Head of caudate nucleus (tissue), 42 donors: ENCODE measurements around the gene CA6.
"Not testable (repeated sequence)": the region's sequence is repeated elsewhere in the genome, so short reads cannot be mapped to it uniquely, and the experiment has no call there.

Experiments used
- DNase-seq, 42 donors: peaks; one replicate each; pipeline versions ENCODE4 v3.0.0 to v3.0.0-alpha.2; 2020 to 2021; ENCODE audit warnings: mixed read lengths in 7 of 42
- intact Hi-C: fragments of 100-400 bp; cut with DNase I; formaldehyde crosslinking; loops from one replicate; pipeline ENCODE4 v1.15.0; 2022

Gene CA6

DNA sequence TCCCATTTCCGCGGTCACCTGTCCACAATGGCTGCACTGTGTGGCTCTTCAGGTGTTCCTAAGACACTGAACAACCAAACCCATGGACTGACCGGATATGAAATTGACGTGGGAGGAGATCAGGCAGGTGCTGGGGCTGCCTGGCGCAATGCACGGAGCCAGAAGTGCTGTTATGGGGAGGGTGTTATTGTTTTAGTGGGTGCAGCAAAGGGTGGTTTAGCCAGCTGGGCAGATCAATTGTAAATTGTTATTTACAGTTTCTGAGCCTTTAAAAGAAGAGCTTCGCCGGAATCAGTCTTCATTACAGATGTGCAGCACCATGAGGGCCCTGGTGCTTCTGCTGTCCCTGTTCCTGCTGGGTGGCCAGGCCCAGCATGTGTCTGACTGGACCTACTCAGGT, at the start of gene CA6:
Gene CA6 (plus strand): TSS at position 301 of the 400 bp plus-strand sequence. CDS start 19 bp downstream, at position 320.
- DNase-seq, result no peak
- intact Hi-C loops, result no loop called here

DNA sequence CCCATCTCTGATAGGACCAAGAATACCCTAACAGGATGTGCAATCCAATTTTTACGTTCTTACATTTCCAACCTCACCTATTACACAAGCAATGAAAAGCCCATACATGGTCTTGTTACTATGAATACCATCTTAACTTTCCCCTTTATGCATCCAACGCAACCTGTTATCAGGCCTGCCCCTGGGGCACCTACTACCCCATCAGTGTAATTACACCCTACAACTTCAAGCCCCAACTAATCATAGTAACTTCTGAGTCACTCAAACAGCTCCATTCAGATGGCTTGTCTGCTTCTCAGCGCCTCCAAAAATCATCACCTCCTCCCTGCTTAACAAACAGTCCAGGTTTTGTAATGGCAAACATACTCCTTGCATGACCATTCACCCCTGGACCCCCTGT, 48.9 kb upstream of the CA6 start:
- intact Hi-C loops, result not testable (repeated sequence)

DNA sequence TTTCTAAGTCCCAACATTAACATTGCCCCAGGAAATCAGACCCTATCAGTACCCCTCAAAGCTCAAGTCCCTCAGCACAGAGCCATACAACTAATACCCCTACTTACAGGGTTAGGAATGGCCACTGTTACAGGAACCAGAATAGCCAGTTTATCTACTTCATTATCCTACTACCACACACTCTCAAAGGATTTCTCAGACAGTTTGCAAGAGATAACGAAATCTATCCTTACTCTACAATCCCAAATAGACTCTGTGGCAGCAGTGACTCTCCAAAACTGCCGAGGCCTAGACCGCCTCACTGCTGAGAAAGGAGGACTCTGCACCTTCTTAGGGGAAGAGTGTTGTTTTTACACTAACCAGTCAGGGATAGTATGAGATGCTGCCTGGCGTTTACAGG, 48.2 kb upstream of the CA6 start:
- DNase-seq, intact Hi-C loops: not testable (repeated sequence)

More for the DNA sequence above, 48.9 kb upstream of the CA6 start:
- DNase-seq, result not testable (repeated sequence)

DNA sequence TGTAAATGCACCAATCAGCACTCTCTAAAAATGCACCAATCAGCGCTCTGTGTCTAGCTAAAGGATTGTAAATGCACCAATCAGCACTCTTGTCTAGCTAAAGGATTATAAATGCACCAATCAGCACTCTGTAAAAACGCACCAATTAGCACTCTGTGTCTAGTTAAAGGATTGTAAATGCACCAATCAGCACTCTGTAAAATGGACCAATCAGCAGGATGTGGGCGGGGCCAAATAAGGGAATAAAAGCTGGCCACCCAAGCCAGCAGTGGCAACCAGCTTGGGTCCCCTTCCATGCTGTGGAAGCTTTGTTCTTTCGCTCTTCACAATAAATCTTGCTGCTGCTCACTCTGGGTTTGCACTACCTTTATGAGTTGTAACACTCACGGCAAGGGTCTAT, 47.2 kb upstream of the CA6 start:
- DNase-seq, intact Hi-C loops: not testable (repeated sequence)

DNA sequence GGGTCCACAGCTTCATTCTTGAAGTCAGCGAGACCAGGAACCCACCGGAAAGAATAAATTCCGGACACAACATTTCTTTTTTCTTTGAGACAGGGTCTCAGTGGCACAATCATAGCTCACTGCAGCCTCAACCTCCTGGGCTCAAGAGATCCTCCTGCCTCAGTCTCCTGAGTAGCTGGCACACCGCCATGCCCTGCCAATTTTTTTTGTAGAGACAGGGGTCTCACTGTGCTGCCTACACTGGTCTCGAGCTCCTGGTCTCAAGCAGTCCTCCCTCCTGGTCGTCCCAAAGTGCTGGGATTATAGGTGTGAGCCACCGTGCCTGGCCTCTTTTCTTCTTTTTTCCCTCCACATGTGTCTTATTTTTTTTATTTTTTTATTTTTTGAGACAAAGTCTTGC, 46.6 kb upstream of the CA6 start:
- no peak for DNase-seq
- intact Hi-C loops, result no loop called here

DNA sequence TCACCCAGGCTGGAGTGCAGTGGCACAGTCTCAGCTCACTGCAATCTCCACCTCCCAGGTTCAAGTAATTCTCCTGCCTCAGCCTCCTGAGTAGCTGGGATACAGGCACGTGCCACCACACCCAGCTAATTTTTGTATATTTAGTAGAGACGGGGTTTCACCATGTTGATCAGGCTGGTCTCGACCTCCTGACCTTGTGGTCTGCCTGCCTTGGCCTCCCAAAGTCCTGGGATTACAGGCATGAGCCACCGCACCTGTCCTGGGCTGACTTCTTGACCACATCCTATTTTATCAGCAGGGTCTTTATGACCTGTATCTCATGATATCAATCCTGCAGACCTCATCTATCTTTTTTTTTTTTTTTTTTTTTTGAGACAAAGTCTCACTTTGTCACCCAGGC, 45.0 kb upstream of the CA6 start:
- DNase-seq, intact Hi-C loops: not testable (repeated sequence)

DNA sequence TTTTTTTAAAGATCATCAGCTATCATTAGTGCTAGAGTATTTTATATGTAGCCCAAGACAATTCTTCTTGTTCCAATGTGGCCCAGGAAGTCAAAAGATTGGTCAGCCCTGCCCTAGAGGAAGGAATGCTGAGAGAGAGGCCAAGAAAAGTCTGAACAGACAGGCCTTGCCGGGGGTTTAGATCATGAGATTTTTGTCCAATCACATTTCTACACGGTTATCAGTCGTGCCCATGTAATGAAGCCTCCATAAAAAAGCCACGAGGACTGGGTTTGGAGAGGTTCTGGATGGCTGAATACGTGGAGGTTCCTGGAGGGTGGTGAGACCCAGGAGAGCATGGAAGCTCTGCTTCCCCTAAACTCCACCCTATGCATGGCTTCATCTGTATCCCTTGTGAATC, 42.9 kb upstream of the CA6 start:
- intact Hi-C loops, result no loop called here
- DNase-seq, result no peak

DNA sequence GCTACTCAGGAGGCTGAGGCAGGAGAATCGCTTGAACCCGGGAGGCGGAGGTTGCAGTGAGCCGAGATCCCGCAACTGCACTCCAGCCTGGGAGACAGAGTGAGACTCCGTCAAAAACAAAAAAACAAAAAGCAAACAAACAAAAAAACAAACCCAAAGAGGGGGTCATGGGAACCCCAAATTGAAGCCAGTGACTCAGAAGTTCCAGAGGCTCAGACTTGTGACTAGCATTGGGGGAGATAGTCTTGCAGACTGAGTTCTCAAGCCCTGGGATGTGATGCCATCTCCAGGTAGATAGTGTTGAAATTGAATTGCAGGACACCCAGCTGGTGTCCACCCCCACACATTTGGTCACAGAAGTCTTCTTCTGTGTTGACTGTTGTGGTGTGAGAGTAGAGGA, 42.3 kb upstream of the CA6 start:
- intact Hi-C loops, result no loop called here
- DNase-seq, result no peak

DNA sequence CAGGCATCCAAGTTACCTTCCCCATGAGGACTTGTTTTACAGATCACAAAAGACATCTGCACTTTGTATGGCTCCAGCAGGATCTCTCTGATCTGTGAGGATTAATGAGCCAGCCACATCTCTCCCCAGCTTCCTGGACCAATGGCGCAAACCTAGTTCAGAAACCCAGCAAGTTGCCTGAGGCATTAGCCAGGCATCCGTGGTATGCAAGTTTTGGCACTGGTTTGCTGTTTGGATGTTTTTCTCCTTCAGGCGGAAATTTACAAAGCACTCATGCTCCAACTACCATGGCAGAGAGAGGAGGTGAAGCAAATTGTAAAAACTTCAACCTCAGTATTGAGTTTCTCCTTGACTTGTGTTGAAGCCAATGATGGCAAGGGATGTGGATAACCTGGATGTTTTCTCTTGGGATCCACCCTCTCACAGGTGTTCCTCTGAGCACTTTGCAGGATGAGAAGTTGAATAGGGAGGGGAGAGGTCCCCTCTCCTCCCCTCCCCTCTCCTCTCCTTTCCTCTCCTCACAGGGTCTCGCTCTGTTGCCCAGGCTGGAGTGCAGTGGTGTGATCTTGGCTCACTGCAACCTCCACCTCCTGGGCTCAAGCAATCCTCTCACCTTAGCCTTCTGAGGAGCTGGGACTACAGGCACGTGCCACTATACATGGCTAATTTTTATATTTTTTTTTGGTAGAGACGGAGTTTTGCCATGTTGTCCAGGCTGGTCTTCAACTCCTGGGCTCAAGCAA, 41.6 kb upstream of the CA6 start:
- intact Hi-C loops, result no loop called here
- DNase-seq, result peak in 4 of 42 donors; percentile 21 to 60 (median 24)

DNA sequence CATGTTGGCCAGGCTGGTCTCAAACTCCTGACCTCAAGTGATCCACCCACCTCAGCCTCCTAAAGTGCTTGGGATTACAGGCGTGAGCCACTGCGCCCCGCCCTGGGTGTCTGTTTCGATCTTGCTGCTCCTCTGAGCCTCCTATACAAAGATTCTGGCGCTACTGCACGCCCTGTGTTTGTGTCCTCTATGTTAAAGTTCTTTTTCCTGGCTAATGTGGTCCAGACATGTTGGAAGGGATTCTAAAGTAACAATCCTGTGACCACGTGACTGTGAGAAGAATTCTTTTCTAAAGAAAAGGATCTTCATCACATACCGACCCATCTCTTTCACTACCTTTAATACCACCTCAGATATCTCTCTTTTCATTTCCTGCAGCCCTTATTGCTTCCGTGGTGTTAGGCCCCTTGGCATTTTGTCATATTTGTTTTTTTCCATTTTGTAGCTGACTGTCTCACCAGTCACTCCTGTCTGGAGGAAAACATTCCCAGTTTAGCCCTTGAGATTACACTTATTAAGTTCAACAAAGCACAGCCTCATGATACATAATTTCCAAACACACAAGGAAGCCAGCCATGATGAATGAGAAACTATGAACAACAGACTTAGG, 40.0 kb upstream of the CA6 start:
- no peak for DNase-seq
- intact Hi-C loops, result no loop called here

DNA sequence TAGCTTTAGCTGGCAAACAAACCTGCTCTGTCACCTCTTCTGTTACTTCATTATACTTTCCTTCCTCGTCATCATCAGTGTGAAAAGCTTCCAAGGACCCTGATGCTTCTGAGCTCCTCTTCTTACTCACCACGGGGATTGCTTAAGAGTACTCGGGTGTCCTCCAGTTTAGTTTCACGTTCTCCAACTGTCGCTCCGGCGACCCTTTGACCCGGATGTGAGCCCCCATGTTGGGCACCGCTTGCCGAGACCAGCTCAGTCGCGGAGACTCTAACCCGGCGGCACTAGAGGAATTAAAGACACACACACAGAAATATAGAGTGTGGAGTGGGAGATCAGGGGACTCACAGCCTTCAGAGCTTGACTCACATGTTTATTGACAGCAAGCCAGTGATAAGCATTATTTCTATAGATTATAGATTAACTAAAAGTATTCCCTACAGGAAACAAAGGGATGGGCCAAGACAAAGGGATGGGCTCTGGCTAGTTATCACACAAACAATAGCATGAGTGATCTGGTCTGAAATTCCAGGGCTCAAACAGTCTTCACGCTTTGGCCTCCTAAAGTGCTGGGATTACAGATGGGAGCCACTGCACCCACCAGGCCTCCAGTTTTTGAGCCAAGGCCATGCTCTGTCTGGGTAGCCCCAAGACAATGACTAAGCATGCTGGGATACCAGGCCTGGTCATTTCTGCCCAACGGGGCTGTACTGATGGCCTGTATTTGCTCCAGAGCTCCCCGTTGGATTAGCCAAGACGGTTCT, 37.1 kb upstream of the CA6 start:
- no peak for DNase-seq
- intact Hi-C loops, result no loop called here

DNA sequence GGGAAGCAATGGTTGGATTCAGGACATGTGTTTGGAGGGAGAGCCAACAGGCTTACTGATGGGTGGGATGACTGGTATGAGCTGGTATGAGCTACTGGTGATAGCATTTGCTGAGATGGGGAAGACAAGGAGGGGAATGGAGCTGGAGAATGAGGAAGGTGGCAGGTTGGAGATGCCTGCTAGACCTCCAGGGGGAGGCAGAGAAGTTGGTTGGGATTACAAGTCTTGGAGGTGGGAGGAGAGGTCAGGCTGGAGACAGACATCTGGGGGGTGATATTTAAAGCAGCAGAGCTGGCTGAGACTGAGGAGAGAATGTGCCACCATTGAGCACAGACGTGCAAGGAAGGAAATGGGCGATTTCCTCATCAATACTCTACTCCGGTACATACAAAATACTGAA, 35.3 kb upstream of the CA6 start:
- intact Hi-C loops, result no loop called here
- DNase-seq, result no peak

DNA sequence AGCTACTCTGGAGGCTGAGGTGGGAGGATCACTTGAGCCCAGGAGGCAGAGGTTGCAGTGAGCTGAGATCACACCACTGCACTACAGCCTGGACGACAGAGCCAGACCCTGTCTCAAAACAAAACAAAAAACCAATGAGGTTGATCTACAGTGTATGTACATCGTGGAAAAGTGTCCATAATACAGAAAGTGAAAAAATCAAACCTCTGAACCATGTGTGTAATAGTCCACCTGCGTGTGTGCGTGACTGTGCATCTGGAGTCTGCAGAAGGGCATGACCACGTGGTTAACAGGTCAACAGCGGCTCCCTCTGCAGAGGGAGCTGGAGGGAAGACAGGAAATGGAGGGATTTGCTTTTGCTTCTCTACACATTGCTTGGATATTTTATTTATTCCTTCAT, 34.8 kb upstream of the CA6 start:
- intact Hi-C loops, result no loop called here
- DNase-seq, result no peak

DNA sequence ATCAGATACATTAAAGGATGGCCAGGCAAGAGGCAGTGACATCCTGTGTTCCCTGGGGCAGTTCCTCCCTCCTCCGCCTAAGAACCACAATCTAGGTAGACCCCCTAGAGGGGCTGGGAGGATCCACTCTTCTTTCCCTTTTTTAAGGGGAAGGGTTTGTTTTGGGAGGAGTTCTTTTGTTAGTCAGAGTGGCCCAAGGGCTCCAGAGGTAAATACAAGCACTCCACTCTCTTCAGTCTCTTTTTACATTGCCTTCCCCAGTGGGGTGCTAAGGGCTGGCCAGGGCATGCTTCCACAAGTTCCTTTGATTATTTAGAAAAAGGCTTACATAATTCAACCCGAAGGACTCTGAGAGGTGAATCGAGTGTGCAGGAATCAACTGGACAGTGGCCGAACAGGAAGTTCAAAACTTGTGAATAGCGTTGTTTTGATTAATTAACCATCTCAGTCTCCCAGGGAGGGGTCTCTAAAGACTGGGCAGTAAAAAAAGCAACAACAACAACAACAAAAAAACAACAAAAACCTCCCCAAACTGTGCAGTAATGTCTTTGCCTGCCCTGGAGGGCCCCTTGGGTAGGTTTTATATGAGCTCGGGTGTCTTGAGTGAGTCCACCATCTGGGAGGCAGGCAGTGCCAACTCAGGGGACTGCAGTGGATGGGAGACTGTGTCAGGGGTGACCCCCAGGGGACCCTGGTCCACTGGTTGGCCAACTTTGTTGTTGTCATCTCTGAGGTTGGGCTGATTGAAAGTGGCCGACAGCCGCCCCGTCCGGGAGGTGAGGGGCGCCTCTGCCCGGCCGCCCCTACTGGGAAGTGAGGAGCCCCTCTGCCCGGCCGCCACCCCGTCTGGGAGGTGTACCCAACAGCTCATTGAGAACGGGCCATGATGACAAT, 34.0 kb upstream of the CA6 start:
- DNase-seq, result no peak
- intact Hi-C loops, result no loop called here

DNA sequence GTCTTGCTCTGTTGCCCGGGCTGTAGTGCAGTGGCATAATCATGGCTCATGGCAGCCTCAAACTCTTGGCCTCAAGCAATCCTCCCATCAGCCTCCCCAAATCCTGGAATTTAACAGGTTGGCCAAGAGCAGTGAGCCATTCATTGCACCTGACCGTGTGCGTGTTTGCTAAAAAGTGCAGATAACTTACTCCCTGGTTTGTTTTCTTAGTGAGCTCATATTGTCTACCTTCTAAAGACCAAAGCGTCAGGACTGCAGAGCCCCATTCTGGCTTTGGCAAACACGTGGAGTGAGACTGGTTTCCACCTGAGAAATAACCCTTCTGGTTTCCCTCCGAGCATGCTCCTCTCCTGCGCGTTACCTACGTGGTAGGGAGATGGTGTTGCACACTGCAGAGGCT, 32.2 kb upstream of the CA6 start:
- intact Hi-C loops, result no loop called here
- no peak for DNase-seq

DNA sequence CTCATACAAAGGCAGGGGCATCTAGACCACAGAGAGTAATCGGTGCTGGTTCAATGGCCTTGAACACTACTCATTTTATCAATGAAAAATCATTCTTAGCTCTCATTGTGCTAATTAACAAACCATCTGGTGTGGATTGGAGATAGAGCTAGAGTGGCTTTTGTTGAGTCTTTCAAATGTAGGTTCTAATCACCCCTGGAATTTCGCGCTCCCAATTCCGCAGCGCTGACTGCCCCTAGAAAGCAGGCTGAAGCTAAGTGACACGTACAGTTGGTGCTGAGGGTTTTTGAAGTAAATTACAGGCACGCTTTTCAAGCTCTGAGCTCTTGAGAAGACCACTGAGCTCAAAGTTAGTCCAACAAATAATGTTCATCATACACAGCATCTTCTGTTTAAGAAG, 31.2 kb upstream of the CA6 start:
- no peak for DNase-seq
- intact Hi-C loops, result no loop called here

DNA sequence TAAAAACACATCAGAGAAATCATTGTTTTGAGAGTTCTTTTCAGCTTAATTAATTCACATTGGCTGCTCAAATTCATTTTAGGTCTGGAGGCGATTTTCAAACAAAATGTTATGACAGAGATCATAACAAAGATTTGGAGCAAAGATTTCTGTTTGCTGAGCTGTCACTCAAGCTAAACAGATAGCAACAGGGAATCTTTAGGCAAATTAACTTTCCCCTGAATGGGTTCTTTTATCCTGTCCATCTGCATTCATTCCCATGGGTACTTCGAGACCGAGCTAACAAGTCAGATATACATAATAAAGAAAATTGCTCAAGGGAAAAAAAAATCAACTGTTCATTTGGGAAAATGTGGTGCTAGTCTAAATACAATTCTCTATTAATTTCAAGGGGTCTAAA, 30.2 kb upstream of the CA6 start:
- intact Hi-C loops, result loop anchor here (5.0 kb wide), 1 partner anchor 72 kb away; no protein-coding TSS in a partner anchor

DNA sequence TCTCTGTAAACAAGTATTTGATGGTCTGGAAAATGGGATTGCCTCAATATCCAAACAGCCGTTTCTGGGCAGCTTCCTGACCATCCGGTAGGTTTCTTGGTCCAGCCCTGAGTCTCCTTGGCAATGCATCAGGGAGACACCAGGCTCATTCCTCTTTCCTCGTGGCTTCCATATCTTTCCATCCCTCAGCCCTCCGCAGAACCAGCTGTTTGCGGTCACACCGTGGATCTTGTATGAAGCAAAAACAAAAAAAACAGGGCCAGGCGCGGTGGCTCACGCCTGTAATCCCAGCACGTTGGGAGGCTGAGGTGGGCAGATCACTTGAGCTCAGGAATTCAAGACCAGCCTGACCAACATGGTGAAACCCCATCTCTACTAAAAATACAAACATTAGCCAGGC, 28.1 kb upstream of the CA6 start:
- intact Hi-C loops, result loop anchor here (5.0 kb wide), 1 partner anchor 70 kb away; no protein-coding TSS in a partner anchor
- not testable (repeated sequence) for DNase-seq

More for the DNA sequence above, 30.2 kb upstream of the CA6 start:
- DNase-seq, result no peak

DNA sequence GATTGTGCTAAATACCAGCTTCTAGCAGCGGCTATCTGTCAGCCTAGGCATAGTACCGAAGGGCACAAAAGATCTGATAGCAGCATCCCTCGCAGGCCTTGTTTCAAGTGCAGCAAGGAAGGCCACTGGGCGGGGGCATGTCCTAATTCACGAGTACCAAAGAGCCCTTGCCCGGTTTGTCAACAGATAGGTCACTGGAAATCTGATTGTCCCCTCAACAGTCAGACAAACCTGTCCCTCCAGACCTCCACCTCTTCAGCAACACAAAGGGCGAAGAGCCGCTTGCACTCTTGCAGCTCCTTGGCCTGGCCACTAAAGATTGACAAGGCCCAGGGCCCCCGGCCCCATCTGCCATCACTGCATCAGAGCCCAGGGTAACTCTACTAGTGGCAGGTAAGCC, 22.7 kb upstream of the CA6 start:
- no peak for DNase-seq
- intact Hi-C loops, result no loop called here
